HepG2 (cell line): ENCODE data around the gene ZNF865. TPM values are rescaled to one million over a fixed set of nuclear protein-coding genes. Genes with fewer than 3 reads are reported as not detected.

ENCODE experiments used
- EZH2 ChIP-seq: conservative IDR thresholded peaks from 2 replicates; pipeline ENCODE4 v1.6.1; 2012; ENCODE audit warnings: mild to moderate bottlenecking, low read depth, low read length, moderate library complexity
- GABPB1 ChIP-seq: IDR thresholded peaks from 2 replicates; pipeline ENCODE4 v1.6.1; 2016; ENCODE audit warnings: mild to moderate bottlenecking, missing genetic modification reagents, moderate library complexity, missing compliant biosample characterization
- HIVEP1 ChIP-seq: sonication (generic); formaldehyde crosslinking; IDR thresholded peaks from 2 replicates; pipeline ENCODE4 v1.4.0; 2020; ENCODE audit warnings: mild to moderate bottlenecking, missing genetic modification reagents
- HOXA5 ChIP-seq: sonication (generic); formaldehyde crosslinking; IDR thresholded peaks from 2 replicates; pipeline ENCODE4 v1.4.0; 2020; ENCODE audit warnings: missing genetic modification reagents
- MLLT10 ChIP-seq: sonication (generic); formaldehyde crosslinking; IDR thresholded peaks from 2 replicates; pipeline ENCODE4 v1.4.0; 2020; ENCODE audit warnings: missing genetic modification reagents
- NFAT5 ChIP-seq: sonication (generic); formaldehyde crosslinking; IDR thresholded peaks from 2 replicates; pipeline ENCODE4 v1.4.0; 2020; ENCODE audit warnings: missing genetic modification reagents
- NFRKB ChIP-seq: fragments of 450-650 bp; IDR thresholded peaks from 2 replicates; pipeline ENCODE4 v1.6.1; 2017
- PLRG1 ChIP-seq: fragments of 450-650 bp; conservative IDR thresholded peaks from 2 replicates; pipeline ENCODE4 v1.6.1; 2016
- POLR2A ChIP-seq, 2 experiments: IDR thresholded peaks; 2 replicates each; pipeline ENCODE4 v1.6.1; 2011; ENCODE audit warnings: low read depth in 2 of 2, low read length in 2 of 2, mild to moderate bottlenecking in 1 of 2, moderate library complexity in 1 of 2; ENCODE audit not compliant: insufficient read depth in 1 of 2
- POLR2G ChIP-seq: fragments of 200-400 bp; formaldehyde crosslinking; IDR thresholded peaks from 2 replicates; pipeline ENCODE4 v1.6.1; 2018; ENCODE audit warnings: mild to moderate bottlenecking, low read depth, low read length, moderate library complexity
- PRDM4 ChIP-seq: sonication (generic); formaldehyde crosslinking; IDR thresholded peaks from 2 replicates; pipeline ENCODE4 v1.9.0; 2021; ENCODE audit warnings: missing genetic modification reagents, borderline replicate concordance
- SALL1 ChIP-seq: sonication (generic); formaldehyde crosslinking; IDR thresholded peaks from 2 replicates; pipeline ENCODE4 v1.8.0; 2022; ENCODE audit warnings: mild to moderate bottlenecking, missing genetic modification reagents
- TBX2 ChIP-seq: sonication (generic); formaldehyde crosslinking; IDR thresholded peaks from 2 replicates; pipeline ENCODE4 v1.5.0; 2020; ENCODE audit warnings: missing genetic modification reagents, mild to moderate bottlenecking, borderline replicate concordance
- THYN1 ChIP-seq: sonication (generic); formaldehyde crosslinking; IDR thresholded peaks from 2 replicates; pipeline ENCODE4 v1.8.1; 2023; ENCODE audit warnings: low read depth, mild to moderate bottlenecking, moderate library complexity, missing genetic modification reagents, borderline replicate concordance
- WIZ ChIP-seq: sonication (generic); formaldehyde crosslinking; IDR thresholded peaks from 2 replicates; pipeline ENCODE4 v1.5.1; 2020; ENCODE audit warnings: mild to moderate bottlenecking, missing genetic modification reagents
- ZNF136 ChIP-seq: sonication (generic); formaldehyde crosslinking; IDR thresholded peaks from 2 replicates; pipeline ENCODE4 v1.8.1; 2022; ENCODE audit warnings: low read depth, mild to moderate bottlenecking, moderate library complexity, missing genetic modification reagents
- ZNF296 ChIP-seq: sonication (generic); formaldehyde crosslinking; conservative IDR thresholded peaks from 2 replicates; pipeline ENCODE4 v1.5.0; 2020; ENCODE audit warnings: mild to moderate bottlenecking, missing genetic modification reagents
- ZNF574 ChIP-seq: sonication (generic); formaldehyde crosslinking; IDR thresholded peaks from 2 replicates; pipeline ENCODE4 v1.4.0; 2020; ENCODE audit warnings: missing genetic modification reagents
- ZNF678 ChIP-seq: sonication (generic); formaldehyde crosslinking; IDR thresholded peaks from 2 replicates; pipeline ENCODE4 v1.4.0; 2020; ENCODE audit warnings: mild to moderate bottlenecking, missing genetic modification reagents
- polyA plus RNA-seq, 8 experiments: library from polyadenylated mRNA; depleted of rRNA in 3 of 8; stranded (reverse) in 7 of 8; unstranded in 1 of 8; fragments of >200 nt; fragmentation: Illumina TruSeq in 4 of 8; extraction: Trizol in 4 of 8; gene quantifications; 2 replicates each; pipeline versions ENCODE4 v1.2.1 to v1.2.3, GENCODE V29; 2011 to 2016; ENCODE audit warnings: low read depth in 4 of 8, missing spikeins in 1 of 8, mixed read lengths in 1 of 8; ENCODE audit not compliant: insufficient read depth in 1 of 8
- total RNA-seq, 5 experiments: library from RNA; depleted of rRNA; stranded (reverse); fragments of >200 nt; fragmentation: Illumina TruSeq; extraction: Trizol; gene quantifications; 2 replicates each; pipeline ENCODE4 v1.2.3, GENCODE V29; 2016; ENCODE audit warnings: low read depth in 1 of 5

ZNF865 gene
- total and polyA plus RNA-seq, 2 of the 13 experiments (the other 11 are each of a cell fraction or from before 2014, with no cell fraction given): 0.93 to 1.0 TPM

GRCh38 chr19:55647732-55648584 lies 42.5 kb downstream of the ZNF865 start, which contains the start of gene CCDC106 (continued):
- TF ChIP-seq THYN1 (no peak), WIZ (CRISPR knock-in tag) (0 out of 2 replicates have a peak, but pooled peaks have one; percentile 71), PLRG1 (no peak), HIVEP1 (CRISPR knock-in tag) (0 out of 2 replicates have a peak, but pooled peaks have one; percentile 38), GABPB1 (CRISPR knock-in tag) (peak; percentile 74), ZNF574 (CRISPR knock-in tag) (peak; percentile 70; the same call in 1 of the 2 replicates), MLLT10 (CRISPR knock-in tag) (no peak), POLR2A (IDR thresholded peaks at IDR 0.05; ENCODE audit: insufficient read depth in 1 of 2, low read depth in 2 of 2, low read length in 2 of 2) (peak in 1 of 2 experiments; percentile 47; a peak in 1 of 4 replicates), NFRKB (no peak), HOXA5 (CRISPR knock-in tag) (peak; percentile 70; the same call in 1 of the 2 replicates), SALL1 (CRISPR knock-in tag) (peak; percentile 75), TBX2 (CRISPR knock-in tag) (peak; percentile 70; the same call in 1 of the 2 replicates), ZNF136 (no peak), ZNF678 (CRISPR knock-in tag) (peak; percentile 26; the same call in 1 of the 2 replicates), NFAT5 (CRISPR knock-in tag) (no peak), POLR2G (peak; percentile 14; the same call in 1 of the 2 replicates), EZH2 (peak; percentile 60; the same call in 1 of the 2 replicates), ZNF296 (CRISPR knock-in tag) (no peak), PRDM4 (0 out of 2 replicates have a peak, but pooled peaks have one; percentile 56)
